Stomach (tissue), 9 donors: ENCODE results near the gene CAPN9. TPM values are rescaled to one million over a fixed set of nuclear protein-coding genes. Genes with fewer than 3 reads are reported as not detected.

ENCODE experiments used
- DNase-seq, 2 donors: peaks; one replicate each; pipeline versions ENCODE4 v3.0.0 to v3.0.0-alpha.2; 2013 to 2019
- H3K27ac ChIP-seq, 5 donors: fragments of 200-600 bp in 4 of 5; sonication (generic) in 4 of 5; one replicate each; pipeline ENCODE4 v1.5.1; 2013 to 2019; ENCODE audit warnings: mild to moderate bottlenecking in 1 of 5, moderate library complexity in 1 of 5
- H3K27me3 ChIP-seq, 3 donors: fragments of 200-600 bp; sonication (generic); one replicate each; pipeline ENCODE4 v1.5.1; 2017 to 2019; ENCODE audit warnings: mixed run types in 1 of 3
- H3K36me3 ChIP-seq, 4 donors: fragments of 200-600 bp; sonication (generic); 1 replicate in 3 of 4; 2 replicates in 1 of 4; pipeline ENCODE4 v1.5.1; 2016 to 2019
- H3K4me1 ChIP-seq, 4 donors: fragments of 200-600 bp; sonication (generic); one replicate each; pipeline ENCODE4 v1.5.1; 2016 to 2019
- H3K4me3 ChIP-seq, 4 donors: fragments of 200-600 bp; sonication (generic) in 3 of 4; one replicate each; pipeline ENCODE4 v1.5.1; 2016 to 2019; ENCODE audit warnings: mild to moderate bottlenecking in 1 of 4
- H3K9me3 ChIP-seq, 4 donors: fragments of 200-600 bp; sonication (generic); one replicate each; pipeline ENCODE4 v1.5.1; 2016 to 2019
- CTCF ChIP-seq, 7 experiments: fragments of 450-650 bp in 4 of 7; fragments of 200-600 bp in 3 of 7; sonication (generic) in 3 of 7; IDR thresholded peaks; one replicate each; pipeline ENCODE4 v1.5.1; 2016 to 2019; ENCODE audit warnings: antibody characterized with exemption in 7 of 7, control low read depth in 2 of 7, mild to moderate bottlenecking in 1 of 7
- EP300 ChIP-seq: sonication (generic); formaldehyde crosslinking; IDR thresholded peaks from one replicate; pipeline ENCODE4 v1.6.1; 2017; ENCODE audit warnings: antibody characterized with exemption
- POLR2A ChIP-seq, 4 donors: fragments of 450-650 bp; IDR thresholded peaks; one replicate each; pipeline ENCODE4 v1.6.1; 2016; ENCODE audit warnings: antibody characterized with exemption in 4 of 4, control low read depth in 2 of 4, mild to moderate bottlenecking in 1 of 4, moderate library complexity in 1 of 4
- POLR2AphosphoS5 ChIP-seq, 3 donors: sonication (generic); formaldehyde crosslinking; IDR thresholded peaks; one replicate each; pipeline ENCODE4 v1.6.1; 2016; ENCODE audit warnings: antibody characterized with exemption in 3 of 3
- WGBS, 5 donors: extraction: QIAGEN DNeasy Blood & Tissue Kit in 3 of 5; methylation state at CpG; one replicate each; pipeline versions ENCODE4 v1.1.5 to v1.1.7; 2013 to 2018; 5-methylcytosine and 5-hydroxymethylcytosine counted together
- intact Hi-C: fragments of 100-400 bp; cut with DNase I; formaldehyde crosslinking; loops from one replicate; pipeline ENCODE4 v1.15.1; 2023; ENCODE audit warnings: low total_unique reads
- polyA plus RNA-seq, 3 donors: library from polyadenylated mRNA; stranded (reverse); fragments of 200-250 nt; gene quantifications; one replicate each; pipeline ENCODE4 v1.2.3, GENCODE V29; 2013
- total RNA-seq, 5 donors: library from RNA; depleted of rRNA; stranded (reverse); fragments of >200 nt; gene quantifications; one replicate each; pipeline versions ENCODE4 v1.1.0 to v1.2.3, GENCODE V29; 2014 to 2016
- donor health status: healthy with polysubstance abuse.
- donor health status: Bipolar disorder and iron deficiency.
- donor health status: healthy.

The CAPN9 gene
- total and polyA plus RNA-seq, 8 donors: 2.6 to 68.3 (median 46.7) TPM

- no peaks in the 10 kb centered on the region for H3K9me3 ChIP-seq
- H3K4me3 ChIP-seq: no peak overlapping the region
- 91 to 98% (median 95%) methylated on average over 3 of the region's 3 CpGs for WGBS, 5 donors
- intact Hi-C loops: no loop called here
- DNase-seq: no peak
- H3K27ac ChIP-seq: no peak overlapping the region
- no peaks in the 10 kb centered on the region for H3K27me3 ChIP-seq
- peaks cover 0 to 7% (median 3%) of the 10 kb centered on the region in 4 donors for H3K4me1 ChIP-seq
- no peak for TF ChIP-seq POLR2A (IDR thresholded peaks at IDR 0.05)
- no peak for TF ChIP-seq EP300
- no peak for TF ChIP-seq CTCF (IDR thresholded peaks at IDR 0.05)
- no peak for TF ChIP-seq POLR2AphosphoS5 (IDR thresholded peaks at IDR 0.05)
- no peaks in the 10 kb centered on the region for H3K36me3 ChIP-seq
Measured at GRCh38 chr1:230737622-230738262, 9.4 kb upstream of the CAPN9 start.

DNA sequence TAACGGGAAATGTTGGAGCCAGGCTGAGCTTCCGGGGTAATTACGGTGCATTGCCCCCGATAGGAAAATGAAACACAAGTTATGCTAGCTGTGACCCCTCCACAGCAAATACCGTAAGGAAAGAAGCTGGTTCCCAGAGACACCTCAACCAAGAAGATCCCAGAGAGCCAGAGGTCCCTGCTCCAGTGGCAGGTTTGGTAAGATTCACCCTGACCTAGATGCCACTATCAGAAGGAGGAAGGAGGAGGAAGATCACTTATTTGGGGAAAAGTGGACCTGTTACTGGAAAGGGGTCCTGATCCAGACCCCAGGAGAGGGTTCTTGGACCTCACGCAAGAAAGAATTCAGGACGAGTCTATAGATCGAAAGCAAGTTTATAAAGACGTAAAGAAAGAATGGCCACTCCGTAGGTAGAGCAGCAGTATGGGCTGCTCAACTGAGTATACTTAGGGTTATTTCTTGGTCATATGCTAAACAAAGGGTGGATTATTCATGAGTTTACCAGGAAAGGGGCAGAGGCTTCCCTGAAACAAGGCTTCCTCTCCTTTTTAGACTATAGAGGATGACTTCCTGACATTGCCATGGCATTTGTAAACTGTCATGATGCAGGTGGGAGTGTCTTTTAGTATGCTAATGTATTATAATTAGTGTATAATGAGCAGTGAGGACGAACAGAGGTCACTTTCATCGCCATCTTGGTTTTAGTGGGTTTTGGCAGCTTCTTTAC lies 7.5 kb upstream of the CAPN9 start:
- WGBS, 5 donors: 89 to 96% (median 93%) methylated on average over 12 of the region's 12 CpGs
- intact Hi-C loops: no loop called here
- Histone ChIP-seq H3K27me3 (no peaks in the 10 kb centered on the region), H3K27ac (no peak overlapping the region), H3K4me3 (no peak overlapping the region), H3K36me3 (no peaks in the 10 kb centered on the region), H3K9me3 (no peaks in the 10 kb centered on the region), H3K4me1 (peaks cover 0 to 15% (median 11%) of the 10 kb centered on the region in 4 donors)
- no peak for DNase-seq
- no peak for TF ChIP-seq CTCF (IDR thresholded peaks at IDR 0.05)
- no peak for TF ChIP-seq POLR2AphosphoS5 (IDR thresholded peaks at IDR 0.05)
- no peak for TF ChIP-seq POLR2A (IDR thresholded peaks at IDR 0.05)
- TF ChIP-seq EP300: no peak

DNA sequence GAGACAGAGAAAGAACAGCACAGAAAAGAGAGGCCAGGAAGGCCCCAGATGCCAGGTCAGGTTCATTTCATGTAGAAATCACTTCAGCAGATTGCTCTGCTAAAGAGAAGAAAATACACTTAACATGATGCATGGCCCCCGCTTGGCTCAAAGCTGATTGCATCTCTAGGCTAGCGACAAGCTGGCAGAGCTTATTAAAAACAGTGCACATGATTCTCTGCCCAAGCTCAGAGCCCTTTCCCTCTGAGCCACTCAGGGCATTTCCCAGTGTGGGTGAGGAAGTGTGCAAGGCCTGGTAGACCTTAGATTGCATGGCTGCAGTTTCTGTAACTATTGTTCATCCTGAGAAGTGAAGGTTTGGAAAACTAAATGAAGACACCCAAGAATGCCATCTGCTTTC lies 3.3 kb upstream of the CAPN9 start:
- H3K27me3 ChIP-seq: no peaks in the 10 kb centered on the region
- intact Hi-C loops: no loop called here
- no peaks in the 10 kb centered on the region for H3K36me3 ChIP-seq
- H3K9me3 ChIP-seq: no peaks in the 10 kb centered on the region
- peaks cover 8 to 20% (median 16%) of the 10 kb centered on the region in 4 donors for H3K4me1 ChIP-seq
- TF ChIP-seq POLR2AphosphoS5 (IDR thresholded peaks at IDR 0.05): no peak
- no peak for TF ChIP-seq EP300
- no peak for TF ChIP-seq CTCF (IDR thresholded peaks at IDR 0.05)
- no peak for TF ChIP-seq POLR2A (IDR thresholded peaks at IDR 0.05)
- peak overlapping the region in 2 of 5 donors; percentile 10 to 18 for H3K27ac ChIP-seq
- WGBS, 5 donors: 51 to 83% (median 71%) methylated on average over 2 of the region's 2 CpGs
- peak in 1 of 2 donors; percentile 31 for DNase-seq
- no peak overlapping the region for H3K4me3 ChIP-seq

DNA sequence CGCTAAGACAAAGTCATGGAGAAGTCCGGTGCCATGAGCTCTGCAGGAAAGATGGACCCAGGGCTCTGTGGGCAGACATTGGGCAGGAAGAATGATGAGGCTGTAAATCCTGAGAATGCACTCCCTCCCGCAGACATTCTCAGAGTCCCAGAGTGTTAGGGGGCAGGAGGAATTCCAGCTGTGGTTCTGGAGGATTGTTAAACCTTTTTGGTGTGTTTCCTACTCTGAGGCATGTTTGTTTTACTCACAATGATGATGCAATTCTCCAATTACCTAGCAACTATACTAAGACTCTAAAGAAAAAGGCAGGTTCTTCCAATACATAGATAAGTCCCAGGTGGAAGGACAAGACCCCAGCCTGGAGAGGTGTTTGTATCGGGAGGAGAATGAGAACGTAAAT lies 2.8 kb upstream of the CAPN9 start:
- Histone ChIP-seq H3K36me3 (no peaks in the 10 kb centered on the region), H3K4me1 (peaks cover 12 to 25% (median 21%) of the 10 kb centered on the region in 4 donors), H3K9me3 (no peaks in the 10 kb centered on the region), H3K27me3 (no peaks in the 10 kb centered on the region), H3K4me3 (no peak overlapping the region), H3K27ac (peak overlapping the region in 2 of 5 donors; percentile 1 to 10)
- WGBS, 5 donors: 58 to 78% (median 67%) methylated on average over 5 of the region's 5 CpGs
- no peak for TF ChIP-seq POLR2A (IDR thresholded peaks at IDR 0.05)
- TF ChIP-seq CTCF (IDR thresholded peaks at IDR 0.05): no peak
- no peak for TF ChIP-seq EP300
- no peak for TF ChIP-seq POLR2AphosphoS5 (IDR thresholded peaks at IDR 0.05)
- peak in 1 of 2 donors; percentile 24 for DNase-seq
- intact Hi-C loops: no loop called here
